GM23338 (cell line): ENCODE measurements around the gene BID. TPM values are rescaled to one million over a fixed set of nuclear protein-coding genes. Genes with fewer than 3 reads are reported as not detected.

ENCODE experiments used
- ATAC-seq: fragments of 200-7000 bp; cut with Tn5 transposase; 3 replicates; pipeline ENCODE4 v1.9.1; 2020
- DNase-seq: peaks from one replicate; pipeline ENCODE4 v3.0.0-alpha.2; 2015; ENCODE audit warnings: low spot score
- H2AFZ ChIP-seq: fragments of 200-600 bp; sonication (generic); 2 replicates; pipeline ENCODE4 v1.8.0; 2016; ENCODE audit warnings: antibody characterized with exemption, mild to moderate bottlenecking, moderate library complexity
- H3F3A ChIP-seq: fragments of 200-600 bp; sonication (generic); replicated peaks from 2 replicates; pipeline ENCODE4 v1.8.0; 2017; ENCODE audit warnings: antibody characterized with exemption, mixed run types, low read depth
- H3K27ac ChIP-seq: fragments of 200-600 bp; sonication (generic); 2 replicates; pipeline ENCODE4 v1.6.1; 2016; ENCODE audit warnings: low read depth
- H3K27me3 ChIP-seq: fragments of 200-600 bp; sonication (generic); 2 replicates; pipeline ENCODE4 v1.8.0; 2016; ENCODE audit warnings: mild to moderate bottlenecking, mixed run types, moderate library complexity; ENCODE audit not compliant: insufficient read depth
- H3K36me3 ChIP-seq: fragments of 200-600 bp; sonication (generic); 2 replicates; pipeline ENCODE4 v1.8.0; 2016; ENCODE audit warnings: mild to moderate bottlenecking; ENCODE audit not compliant: insufficient read depth
- H3K4me1 ChIP-seq: fragments of 200-600 bp; sonication (generic); 2 replicates; pipeline ENCODE4 v1.8.0; 2016; ENCODE audit warnings: mild to moderate bottlenecking, moderate library complexity; ENCODE audit not compliant: insufficient read depth
- H3K4me2 ChIP-seq: fragments of 200-600 bp; sonication (generic); 2 replicates; pipeline ENCODE4 v1.7.1; 2017; ENCODE audit warnings: mixed run types
- H3K4me3 ChIP-seq: fragments of 200-600 bp; sonication (generic); 2 replicates; pipeline ENCODE4 v1.6.1; 2016; ENCODE audit warnings: mixed run types
- H3K79me2 ChIP-seq: fragments of 200-600 bp; sonication (generic); replicated peaks from 2 replicates; pipeline ENCODE4 v1.8.0; 2017; ENCODE audit warnings: mild to moderate bottlenecking; ENCODE audit not compliant: insufficient read depth
- H3K9me2 ChIP-seq: fragments of 200-600 bp; sonication (generic); 2 replicates; pipeline ENCODE4 v1.8.0; 2017; ENCODE audit not compliant: insufficient read depth
- H4K20me1 ChIP-seq: fragments of 200-600 bp; sonication (generic); replicated peaks from 2 replicates; pipeline ENCODE4 v1.8.0; 2017; ENCODE audit warnings: mild to moderate bottlenecking; ENCODE audit not compliant: insufficient read depth
- H3K27ac Mint-ChIP-seq: 2 replicates; pipeline ENCODE4 v1.8.0; 2020; ENCODE audit warnings: inconsistent platforms, mild to moderate bottlenecking, moderate library complexity, mixed read lengths
- H3K27me3 Mint-ChIP-seq: 3 replicates; pipeline ENCODE4 v1.8.0; 2022; ENCODE audit warnings: low read depth, mild to moderate bottlenecking, moderate library complexity, mixed read lengths, inconsistent platforms; ENCODE audit not compliant: insufficient read depth, poor library complexity
- H3K36me3 Mint-ChIP-seq: 3 replicates; pipeline ENCODE4 v1.8.0; 2021; ENCODE audit warnings: low read depth, mild to moderate bottlenecking, inconsistent platforms, moderate library complexity, mixed read lengths
- H3K4me1 Mint-ChIP-seq: 3 replicates; pipeline ENCODE4 v1.8.0; 2020; ENCODE audit warnings: mild to moderate bottlenecking, inconsistent platforms, mixed read lengths
- H3K4me3 Mint-ChIP-seq: 3 replicates; pipeline ENCODE4 v1.8.0; 2021; ENCODE audit warnings: moderate library complexity, mild to moderate bottlenecking, inconsistent platforms, mixed read lengths
- H3K9me3 Mint-ChIP-seq: 3 replicates; pipeline ENCODE4 v1.8.0; 2020; ENCODE audit warnings: moderate library complexity, mild to moderate bottlenecking, inconsistent platforms, mixed read lengths
- CREB1 ChIP-seq: fragments of 250-450 bp; sonication (Bioruptor Pico); IDR thresholded peaks from 2 replicates; pipeline ENCODE4 v1.5.0; 2020; ENCODE audit warnings: low read depth, mild to moderate bottlenecking, moderate library complexity
- CTCF ChIP-seq, 2 experiments: fragments of 200-600 bp in 1 of 2; sonication (generic) in 1 of 2; conservative IDR thresholded peaks; 2 replicates each; pipeline versions ENCODE4 v1.5.1 to v1.6.1; 2016 to 2017; ENCODE audit warnings: antibody characterized with exemption in 2 of 2, low read depth in 2 of 2, mild to moderate bottlenecking in 2 of 2, moderate library complexity in 1 of 2
- EZH2 ChIP-seq: fragments of 200-600 bp; sonication (generic); IDR thresholded peaks from one replicate; pipeline ENCODE4 v1.8.0; 2017; ENCODE audit warnings: antibody characterized with exemption, mild to moderate bottlenecking, low read depth; ENCODE audit not compliant: unreplicated experiment
- EZH2phosphoT487 ChIP-seq: fragments of 200-600 bp; sonication (generic); IDR thresholded peaks from one replicate; pipeline ENCODE4 v1.8.1; 2018; ENCODE audit warnings: antibody characterized with exemption; ENCODE audit not compliant: unreplicated experiment
- JUNB ChIP-seq: IDR thresholded peaks from one replicate; pipeline ENCODE4 v1.6.1; 2016; ENCODE audit warnings: antibody characterized with exemption; ENCODE audit not compliant: unreplicated experiment
- NANOG ChIP-seq: IDR thresholded peaks from 2 replicates; pipeline ENCODE4 v1.6.1; 2016; ENCODE audit warnings: antibody characterized with exemption, borderline replicate concordance
- POLR2AphosphoS5 ChIP-seq: IDR thresholded peaks from 2 replicates; pipeline ENCODE4 v1.6.1; 2016; ENCODE audit warnings: antibody characterized with exemption, low read depth
- STAT1 ChIP-seq: IDR thresholded peaks from one replicate; pipeline ENCODE4 v1.6.1; 2016; ENCODE audit warnings: antibody characterized with exemption; ENCODE audit not compliant: unreplicated experiment
- ZNF114 ChIP-seq: fragments of 250-450 bp; sonication (Bioruptor Pico); IDR thresholded peaks from 2 replicates; pipeline ENCODE4 v1.5.0; 2020; ENCODE audit warnings: mild to moderate bottlenecking, moderate library complexity
- ZNF331 ChIP-seq: fragments of 250-450 bp; sonication (Bioruptor Pico); IDR thresholded peaks from 2 replicates; pipeline ENCODE4 v1.5.0; 2020; ENCODE audit warnings: low read depth, mild to moderate bottlenecking, moderate library complexity
- ZNF462 ChIP-seq: fragments of 250-450 bp; sonication (Bioruptor Pico); IDR thresholded peaks from 2 replicates; pipeline ENCODE4 v1.5.0; 2020; ENCODE audit warnings: mild to moderate bottlenecking, moderate library complexity
- polyA plus RNA-seq: library from polyadenylated mRNA; unstranded; fragments of >200 nt; fragmentation: Nextera tagmentation; extraction: Ambion mirVana; gene quantifications from 2 replicates; pipeline ENCODE4 v1.2.1, GENCODE V29; 2016
- total RNA-seq: library from RNA; depleted of rRNA; stranded (reverse); fragments of >200 nt; shearing (Covaris generic); gene quantifications from 2 replicates; pipeline ENCODE4 v1.2.3, GENCODE V29; 2014
- TF ChIP-seq, protein P1 (sequence below): IDR thresholded peaks from one replicate; pipeline ENCODE4 v1.6.1; 2018; ENCODE audit warnings: antibody characterized with exemption; ENCODE audit not compliant: unreplicated experiment
- TF ChIP-seq, protein P2 (sequence below): IDR thresholded peaks from 2 replicates; pipeline ENCODE4 v1.6.1; 2016; ENCODE audit warnings: antibody characterized with exemption

BID gene
- total and polyA plus RNA-seq, 2 experiments from 2014 or later: 65.1 to 125 TPM

DNA sequence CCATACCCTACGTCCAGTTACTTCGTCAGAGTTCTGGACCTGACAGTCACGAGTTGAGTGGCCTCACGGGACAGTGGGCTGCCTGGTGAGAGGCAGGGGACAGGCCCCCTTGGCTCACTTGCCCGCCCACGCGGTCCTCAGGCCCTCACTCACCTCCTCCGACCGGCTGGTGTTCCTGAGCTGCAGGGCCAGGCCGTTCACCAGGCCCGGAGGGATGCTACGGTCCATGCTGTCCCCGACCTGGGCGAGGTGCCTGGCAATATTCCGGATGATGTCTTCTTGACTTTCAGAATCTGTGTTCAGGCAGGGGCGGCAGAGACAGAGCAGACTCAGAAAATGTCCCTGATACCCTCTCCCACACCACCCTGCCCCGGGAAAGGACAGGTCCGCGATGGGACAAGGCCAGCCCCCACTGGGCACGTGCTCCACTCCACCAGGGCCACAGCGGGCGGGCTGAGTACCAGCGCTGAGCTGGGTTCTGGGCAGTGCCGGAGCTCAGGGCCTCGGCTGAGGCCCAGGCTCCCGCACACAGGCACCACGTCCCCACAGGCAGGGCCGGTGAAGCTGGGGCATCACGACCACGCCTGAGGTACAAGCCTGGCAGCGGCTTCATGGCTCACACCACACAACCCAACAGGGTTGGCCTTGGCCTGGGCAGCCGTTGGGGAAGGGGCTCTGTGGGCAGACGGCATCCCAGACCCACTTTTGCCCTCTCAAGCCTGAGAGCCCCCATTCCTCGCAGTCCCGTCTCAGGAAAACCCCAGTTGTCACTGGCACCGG, 34.9 kb downstream of the BID start:
- no peak overlapping the region for H2AFZ ChIP-seq
- no peak overlapping the region for H3K4me2 ChIP-seq
- H3K27ac Mint-ChIP-seq: no peak overlapping the region

More for the DNA sequence above, 34.9 kb downstream of the BID start:
- Histone ChIP-seq H3K27ac (no peak overlapping the region), H3F3A (0 out of 2 replicates have a peak, but pooled peaks cover 6% of the 10 kb centered on the region), H3K9me2 (no peaks in the 10 kb centered on the region), H3K27me3 (no peaks in the 10 kb centered on the region), H3K4me1 (peaks cover 3% of the 10 kb centered on the region; the same call in 1 of the 2 replicates), H4K20me1 (no peaks in the 10 kb centered on the region; the same call in 1 of the 2 replicates), H3K79me2 (no peaks in the 10 kb centered on the region), H3K4me3 (no peak overlapping the region), H3K36me3 (peaks cover 7% of the 10 kb centered on the region; the same call in 1 of the 2 replicates)
- peaks cover 13% of the 10 kb centered on the region; the same call in 2 of the 3 replicates for H3K36me3 Mint-ChIP-seq
- H3K4me1 Mint-ChIP-seq: peaks cover 17% of the 10 kb centered on the region
- H3K27me3 Mint-ChIP-seq: peaks cover 9% of the 10 kb centered on the region
- no peak for TF ChIP-seq POLR2AphosphoS5
- TF ChIP-seq ZNF331 (CRISPR knock-in tag): no peak
- TF ChIP-seq STAT1: no peak
- TF ChIP-seq JUNB: no peak
- no peak for TF ChIP-seq CREB1 (CRISPR knock-in tag)
- no peak for TF ChIP-seq ZNF114 (CRISPR knock-in tag)
- no peak for TF ChIP-seq CTCF (conservative IDR thresholded peaks at IDR 0.05; ENCODE audit: low read depth in 2 of 2)
- no peak for TF ChIP-seq ZNF462 (CRISPR knock-in tag)
- no peak for TF ChIP-seq EZH2phosphoT487
- TF ChIP-seq, protein P1, sequence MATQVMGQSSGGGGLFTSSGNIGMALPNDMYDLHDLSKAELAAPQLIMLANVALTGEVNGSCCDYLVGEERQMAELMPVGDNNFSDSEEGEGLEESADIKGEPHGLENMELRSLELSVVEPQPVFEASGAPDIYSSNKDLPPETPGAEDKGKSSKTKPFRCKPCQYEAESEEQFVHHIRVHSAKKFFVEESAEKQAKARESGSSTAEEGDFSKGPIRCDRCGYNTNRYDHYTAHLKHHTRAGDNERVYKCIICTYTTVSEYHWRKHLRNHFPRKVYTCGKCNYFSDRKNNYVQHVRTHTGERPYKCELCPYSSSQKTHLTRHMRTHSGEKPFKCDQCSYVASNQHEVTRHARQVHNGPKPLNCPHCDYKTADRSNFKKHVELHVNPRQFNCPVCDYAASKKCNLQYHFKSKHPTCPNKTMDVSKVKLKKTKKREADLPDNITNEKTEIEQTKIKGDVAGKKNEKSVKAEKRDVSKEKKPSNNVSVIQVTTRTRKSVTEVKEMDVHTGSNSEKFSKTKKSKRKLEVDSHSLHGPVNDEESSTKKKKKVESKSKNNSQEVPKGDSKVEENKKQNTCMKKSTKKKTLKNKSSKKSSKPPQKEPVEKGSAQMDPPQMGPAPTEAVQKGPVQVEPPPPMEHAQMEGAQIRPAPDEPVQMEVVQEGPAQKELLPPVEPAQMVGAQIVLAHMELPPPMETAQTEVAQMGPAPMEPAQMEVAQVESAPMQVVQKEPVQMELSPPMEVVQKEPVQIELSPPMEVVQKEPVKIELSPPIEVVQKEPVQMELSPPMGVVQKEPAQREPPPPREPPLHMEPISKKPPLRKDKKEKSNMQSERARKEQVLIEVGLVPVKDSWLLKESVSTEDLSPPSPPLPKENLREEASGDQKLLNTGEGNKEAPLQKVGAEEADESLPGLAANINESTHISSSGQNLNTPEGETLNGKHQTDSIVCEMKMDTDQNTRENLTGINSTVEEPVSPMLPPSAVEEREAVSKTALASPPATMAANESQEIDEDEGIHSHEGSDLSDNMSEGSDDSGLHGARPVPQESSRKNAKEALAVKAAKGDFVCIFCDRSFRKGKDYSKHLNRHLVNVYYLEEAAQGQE: no peak
- no peak for TF ChIP-seq NANOG
- no peak for TF ChIP-seq EZH2
- TF ChIP-seq, protein P2, sequence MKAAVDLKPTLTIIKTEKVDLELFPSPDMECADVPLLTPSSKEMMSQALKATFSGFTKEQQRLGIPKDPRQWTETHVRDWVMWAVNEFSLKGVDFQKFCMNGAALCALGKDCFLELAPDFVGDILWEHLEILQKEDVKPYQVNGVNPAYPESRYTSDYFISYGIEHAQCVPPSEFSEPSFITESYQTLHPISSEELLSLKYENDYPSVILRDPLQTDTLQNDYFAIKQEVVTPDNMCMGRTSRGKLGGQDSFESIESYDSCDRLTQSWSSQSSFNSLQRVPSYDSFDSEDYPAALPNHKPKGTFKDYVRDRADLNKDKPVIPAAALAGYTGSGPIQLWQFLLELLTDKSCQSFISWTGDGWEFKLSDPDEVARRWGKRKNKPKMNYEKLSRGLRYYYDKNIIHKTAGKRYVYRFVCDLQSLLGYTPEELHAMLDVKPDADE: no peak
- H3K4me3 Mint-ChIP-seq: no peak overlapping the region
- no peak for DNase-seq
- no peaks in the 10 kb centered on the region for H3K9me3 Mint-ChIP-seq
- ATAC-seq: no peak
